Type B pancreatic cell (in vitro differentiated cells): ENCODE results near the gene MAPK4. TPM values are rescaled to one million over a fixed set of nuclear protein-coding genes. Genes with fewer than 3 reads are reported as not detected.

Experiments used
- DNase-seq: peaks from one replicate; pipeline ENCODE4 v3.0.0; 2021; ENCODE audit warnings: mixed read lengths; ENCODE audit not compliant: unreplicated experiment; ENCODE audit errors: extremely low spot score
- H3K27ac Mint-ChIP-seq: 2 replicates; pipeline ENCODE4 v1.8.0; 2021; ENCODE audit warnings: mild to moderate bottlenecking, mixed read lengths
- H3K27me3 Mint-ChIP-seq: 2 replicates; pipeline ENCODE4 v1.8.0; 2021; ENCODE audit warnings: mixed read lengths
- H3K36me3 Mint-ChIP-seq: 2 replicates; pipeline ENCODE4 v1.8.0; 2021; ENCODE audit warnings: mixed read lengths
- H3K4me1 Mint-ChIP-seq: one replicate; pipeline ENCODE4 v1.8.0; 2021; ENCODE audit warnings: mixed read lengths; ENCODE audit not compliant: unreplicated experiment
- H3K4me3 Mint-ChIP-seq: 2 replicates; pipeline ENCODE4 v1.8.0; 2021; ENCODE audit warnings: mild to moderate bottlenecking, mixed read lengths
- H3K9me3 Mint-ChIP-seq: 2 replicates; pipeline ENCODE4 v1.8.0; 2021; ENCODE audit warnings: mixed read lengths
- total RNA-seq: library from RNA; stranded (reverse); gene quantifications from 2 replicates; pipeline ENCODE4 v1.2.1, GENCODE V29; 2021; ENCODE audit warnings: low replicate concordance
- TF ChIP-seq, protein P1 (sequence below): fragments of 200-600 bp; sonication (generic); conservative IDR thresholded peaks from 2 replicates; pipeline ENCODE4 v1.5.0; 2021; ENCODE audit warnings: antibody characterized with exemption, mild to moderate bottlenecking

MAPK4 gene
- total RNA-seq, 1 donor from 2014 or later, result 7.5 TPM

GRCh38 chr18:50662775-50663383, 103.0 kb downstream of the MAPK4 start:
- Mint-ChIP-seq H3K9me3 (peaks cover 5% of the 10 kb centered on the region), H3K4me3 (peak overlapping the region; percentile 62), H3K4me1 (peaks cover 25% of the 10 kb centered on the region), H3K27ac (peak overlapping the region; percentile 5), H3K36me3 (peaks cover 13% of the 10 kb centered on the region), H3K27me3 (no peaks in the 10 kb centered on the region)
- TF ChIP-seq, protein P1, sequence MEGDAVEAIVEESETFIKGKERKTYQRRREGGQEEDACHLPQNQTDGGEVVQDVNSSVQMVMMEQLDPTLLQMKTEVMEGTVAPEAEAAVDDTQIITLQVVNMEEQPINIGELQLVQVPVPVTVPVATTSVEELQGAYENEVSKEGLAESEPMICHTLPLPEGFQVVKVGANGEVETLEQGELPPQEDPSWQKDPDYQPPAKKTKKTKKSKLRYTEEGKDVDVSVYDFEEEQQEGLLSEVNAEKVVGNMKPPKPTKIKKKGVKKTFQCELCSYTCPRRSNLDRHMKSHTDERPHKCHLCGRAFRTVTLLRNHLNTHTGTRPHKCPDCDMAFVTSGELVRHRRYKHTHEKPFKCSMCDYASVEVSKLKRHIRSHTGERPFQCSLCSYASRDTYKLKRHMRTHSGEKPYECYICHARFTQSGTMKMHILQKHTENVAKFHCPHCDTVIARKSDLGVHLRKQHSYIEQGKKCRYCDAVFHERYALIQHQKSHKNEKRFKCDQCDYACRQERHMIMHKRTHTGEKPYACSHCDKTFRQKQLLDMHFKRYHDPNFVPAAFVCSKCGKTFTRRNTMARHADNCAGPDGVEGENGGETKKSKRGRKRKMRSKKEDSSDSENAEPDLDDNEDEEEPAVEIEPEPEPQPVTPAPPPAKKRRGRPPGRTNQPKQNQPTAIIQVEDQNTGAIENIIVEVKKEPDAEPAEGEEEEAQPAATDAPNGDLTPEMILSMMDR, result no peak
- no peak for DNase-seq

- Mint-ChIP-seq H3K27ac (no peak overlapping the region), H3K27me3 (no peaks in the 10 kb centered on the region), H3K4me1 (peaks cover 25% of the 10 kb centered on the region), H3K9me3 (peaks cover 5% of the 10 kb centered on the region), H3K4me3 (no peak overlapping the region), H3K36me3 (peaks cover 13% of the 10 kb centered on the region)
- no peak for DNase-seq
- TF ChIP-seq, protein P1, result no peak
Observed at GRCh38 chr18:50663626-50664441, 103.9 kb downstream of the MAPK4 start.

DNA sequence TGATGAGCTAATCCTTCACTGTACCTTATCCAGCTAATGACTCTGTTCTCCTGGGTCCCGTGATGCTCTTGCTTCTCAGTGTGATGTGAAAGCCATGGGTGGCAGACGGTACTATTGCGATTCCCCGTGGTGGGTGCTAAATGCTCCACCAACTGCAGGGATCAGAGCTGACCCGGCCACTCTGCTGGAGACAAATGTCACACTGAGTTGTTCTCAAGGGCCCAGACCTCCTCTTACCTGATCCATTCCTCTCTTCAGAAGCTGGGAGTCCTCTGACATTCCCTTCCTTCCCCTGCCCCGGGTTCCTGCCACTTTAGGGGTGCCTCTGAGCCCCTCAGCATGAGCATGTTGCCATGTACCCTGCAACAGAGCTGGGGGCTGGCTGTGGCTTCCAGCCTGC, 105.1 kb downstream of the MAPK4 start:
- no peak for DNase-seq
- peaks cover 13% of the 10 kb centered on the region for H3K36me3 Mint-ChIP-seq
- peaks cover 5% of the 10 kb centered on the region for H3K9me3 Mint-ChIP-seq
- peaks cover 22% of the 10 kb centered on the region for H3K4me1 Mint-ChIP-seq
- TF ChIP-seq, protein P1, result no peak
- H3K4me3 Mint-ChIP-seq, result no peak overlapping the region
- H3K27me3 Mint-ChIP-seq, result no peaks in the 10 kb centered on the region
- no peak overlapping the region for H3K27ac Mint-ChIP-seq

DNA sequence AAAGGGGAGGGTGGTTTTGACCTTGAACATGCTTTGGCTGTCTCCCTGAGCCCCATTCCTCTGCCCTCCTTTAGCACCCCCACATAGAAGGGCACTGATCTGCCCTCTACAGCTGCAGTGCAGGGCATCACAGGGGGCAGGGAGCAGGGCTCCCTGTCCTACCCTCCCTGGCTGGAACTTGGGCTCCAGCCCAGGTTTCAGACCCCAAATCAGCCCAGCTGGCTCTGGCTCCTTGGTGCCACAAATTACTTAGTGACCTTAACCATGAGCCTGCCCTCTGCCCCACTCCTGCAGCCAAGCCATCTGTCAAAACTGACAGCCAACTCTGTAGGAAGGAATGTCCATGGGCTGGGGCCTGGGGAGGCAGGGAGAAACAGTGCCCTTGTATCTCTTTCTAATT, 105.6 kb downstream of the MAPK4 start:
- Mint-ChIP-seq H3K27me3 (no peaks in the 10 kb centered on the region), H3K27ac (no peak overlapping the region), H3K36me3 (peaks cover 13% of the 10 kb centered on the region), H3K9me3 (peaks cover 5% of the 10 kb centered on the region), H3K4me3 (no peak overlapping the region), H3K4me1 (peaks cover 22% of the 10 kb centered on the region)
- TF ChIP-seq, protein P1, result no peak
- DNase-seq, result no peak

DNA sequence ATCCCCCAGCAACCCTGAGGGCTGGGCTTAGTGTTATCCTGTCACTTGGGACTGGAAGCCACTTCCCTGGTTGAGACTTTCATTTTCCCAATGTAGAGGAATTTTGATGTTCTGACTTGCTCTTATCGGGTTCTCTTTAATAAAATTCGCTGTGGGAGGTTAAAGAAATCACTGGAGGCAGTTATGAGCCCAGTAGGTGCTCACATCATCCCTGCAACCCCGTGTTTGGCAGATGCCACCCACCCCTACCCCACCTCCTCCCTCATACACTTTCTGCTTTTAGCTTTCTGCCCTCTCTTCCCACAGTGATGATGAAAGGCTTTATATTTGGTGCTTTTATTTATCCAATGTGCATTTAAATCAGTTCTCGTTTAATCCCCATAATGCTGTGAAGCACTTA, 106.6 kb downstream of the MAPK4 start:
- peaks cover 27% of the 10 kb centered on the region for H3K4me1 Mint-ChIP-seq
- no peaks in the 10 kb centered on the region for H3K27me3 Mint-ChIP-seq
- H3K27ac Mint-ChIP-seq, result no peak overlapping the region
- no peak for DNase-seq
- H3K36me3 Mint-ChIP-seq, result peaks cover 13% of the 10 kb centered on the region
- peaks cover 5% of the 10 kb centered on the region for H3K9me3 Mint-ChIP-seq
- H3K4me3 Mint-ChIP-seq, result no peak overlapping the region
- TF ChIP-seq, protein P1, result no peak
